ENCODE results near the gene CUL4B. TPM values are rescaled to one million over a fixed set of nuclear protein-coding genes. Genes with fewer than 3 reads are reported as not detected.

CUL4B gene
- total RNA-seq, 3 donors from 2014 or later, result 38.7 to 45.5 (median 45.1) TPM

GRCh38 chrX:120559804-120560203 is 958 bp downstream of the CUL4B start:
- no peaks in the 10 kb centered on the region for H3K36me3 ChIP-seq
- TF ChIP-seq POLR2A (IDR thresholded peaks at IDR 0.05) (no peak), POLR2AphosphoS5 (IDR thresholded peaks at IDR 0.05) (no peak)
- H3K9me3 ChIP-seq, result no peaks in the 10 kb centered on the region
- no peak for DNase-seq (ENCODE audit: low spot score in 2 of 2)
- peaks cover 3 to 4% of the 10 kb centered on the region in 2 donors for H3K4me1 ChIP-seq
- peaks cover 0 to 4% of the 10 kb centered on the region in 2 donors for H3K27me3 ChIP-seq
- H3K27ac ChIP-seq, result peak overlapping the region; percentile 96 to 99
- intact Hi-C loops (cut with DNase I; ENCODE audit: low total_unique reads), result no loop called here
- peak overlapping the region; percentile 55 to 80 (median 63) for H3K4me3 ChIP-seq

DNA sequence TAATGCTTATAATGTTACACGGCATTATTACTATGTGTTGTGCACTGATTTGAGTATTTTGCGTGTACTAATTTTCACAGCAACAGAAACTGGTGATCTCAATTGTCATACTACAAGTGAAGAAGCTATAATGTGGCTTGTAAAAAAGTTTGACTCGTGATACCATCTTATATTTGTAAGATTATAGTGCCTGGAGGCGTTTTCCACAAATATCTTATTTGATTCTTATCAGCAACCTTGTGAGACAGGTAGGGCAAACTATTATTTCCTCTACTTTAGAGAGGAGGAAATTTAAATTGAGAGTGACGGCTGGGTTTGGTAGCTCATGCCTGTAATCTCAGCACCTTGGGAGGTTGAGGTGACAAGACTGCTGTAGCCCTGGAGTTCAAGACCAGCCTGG is 4.5 kb downstream of the CUL4B start:
- Histone ChIP-seq H3K4me3 (no peak overlapping the region), H3K27me3 (no peaks in the 10 kb centered on the region), H3K27ac (no peak overlapping the region), H3K4me1 (no peaks in the 10 kb centered on the region), H3K9me3 (no peaks in the 10 kb centered on the region), H3K36me3 (no peaks in the 10 kb centered on the region)
- intact Hi-C loops (cut with DNase I; ENCODE audit: low total_unique reads), result no loop called here
- no peak for DNase-seq (ENCODE audit: low spot score in 2 of 2)
- no peak for TF ChIP-seq POLR2A (IDR thresholded peaks at IDR 0.05)
- TF ChIP-seq CTCF (IDR thresholded peaks at IDR 0.05), result no peak
- TF ChIP-seq POLR2AphosphoS5 (IDR thresholded peaks at IDR 0.05), result no peak

- no peak for DNase-seq (ENCODE audit: low spot score in 2 of 2)
- Histone ChIP-seq H3K4me1 (no peaks in the 10 kb centered on the region), H3K36me3 (no peaks in the 10 kb centered on the region), H3K27me3 (no peaks in the 10 kb centered on the region), H3K27ac (peak overlapping the region; percentile 12 to 28), H3K4me3 (no peak overlapping the region), H3K9me3 (no peaks in the 10 kb centered on the region)
- intact Hi-C loops (cut with DNase I; ENCODE audit: low total_unique reads), result no loop called here
- TF ChIP-seq POLR2AphosphoS5 (IDR thresholded peaks at IDR 0.05), result no peak
- TF ChIP-seq CTCF (IDR thresholded peaks at IDR 0.05), result no peak
- no peak for TF ChIP-seq POLR2A (IDR thresholded peaks at IDR 0.05)
Observed at GRCh38 chrX:120549483-120550452, 11.0 kb downstream of the CUL4B start.

DNA sequence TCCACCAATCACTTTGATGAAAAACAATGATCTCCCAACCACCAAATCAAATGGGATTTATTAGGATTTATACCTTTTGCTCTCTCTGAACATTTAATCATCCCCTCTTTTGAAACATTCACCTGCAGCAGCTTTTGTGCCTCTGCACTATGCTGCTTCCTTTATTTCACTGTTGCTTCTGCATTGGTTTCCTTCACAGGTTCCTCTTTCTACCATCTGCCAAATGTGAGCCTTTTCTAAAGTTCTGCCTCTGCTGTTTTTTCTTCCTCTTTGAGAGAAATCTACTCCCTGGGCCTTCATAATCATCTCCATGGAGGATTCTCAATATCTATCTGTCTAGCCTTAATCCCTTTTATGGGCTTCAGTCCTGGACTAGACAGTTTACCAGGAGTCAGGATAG is 24.7 kb downstream of the CUL4B start:
- H3K4me1 ChIP-seq, result no peaks in the 10 kb centered on the region
- TF ChIP-seq POLR2AphosphoS5 (IDR thresholded peaks at IDR 0.05) (no peak), CTCF (IDR thresholded peaks at IDR 0.05) (no peak), POLR2A (IDR thresholded peaks at IDR 0.05) (no peak)
- intact Hi-C loops (cut with DNase I; ENCODE audit: low total_unique reads), result no loop called here
- H3K9me3 ChIP-seq, result no peaks in the 10 kb centered on the region
- no peak for DNase-seq (ENCODE audit: low spot score in 2 of 2)
- no peak overlapping the region for H3K27ac ChIP-seq
- no peaks in the 10 kb centered on the region for H3K36me3 ChIP-seq
- no peak overlapping the region for H3K4me3 ChIP-seq
- no peaks in the 10 kb centered on the region for H3K27me3 ChIP-seq

GRCh38 chrX:120534413-120535205 is 26.2 kb downstream of the CUL4B start:
- Histone ChIP-seq H3K9me3 (no peaks in the 10 kb centered on the region), H3K27me3 (no peaks in the 10 kb centered on the region), H3K27ac (no peak overlapping the region), H3K36me3 (no peaks in the 10 kb centered on the region), H3K4me1 (no peaks in the 10 kb centered on the region), H3K4me3 (no peak overlapping the region)
- TF ChIP-seq POLR2A (IDR thresholded peaks at IDR 0.05), result no peak
- TF ChIP-seq CTCF (IDR thresholded peaks at IDR 0.05), result no peak
- no peak for TF ChIP-seq POLR2AphosphoS5 (IDR thresholded peaks at IDR 0.05)
- no peak for DNase-seq (ENCODE audit: low spot score in 2 of 2)
- intact Hi-C loops (cut with DNase I; ENCODE audit: low total_unique reads), result no loop called here
